Left lung (tissue), 10 donors: ENCODE results near the gene KCNT1. TPM values are rescaled to one million over a fixed set of nuclear protein-coding genes. Genes with fewer than 3 reads are reported as not detected.

Experiments used
- ATAC-seq: fragments of 200-7000 bp; cut with Tn5 transposase; one replicate; pipeline ENCODE4 v1.9.1; 2020; ENCODE audit warnings: moderate library complexity
- DNase-seq, 4 donors: peaks; one replicate each; pipeline ENCODE4 v3.0.0-alpha.2; 2013 to 2020
- H3K27ac ChIP-seq, 2 donors: fragments of 200-600 bp; sonication (generic) in 1 of 2; one replicate each; pipeline versions ENCODE4 v1.5.0 to v1.8.0; 2020 to 2021
- H3K27me3 ChIP-seq, 2 donors: fragments of 200-600 bp; sonication (generic) in 1 of 2; one replicate each; pipeline versions ENCODE4 v1.5.0 to v1.8.0; 2020 to 2021
- H3K36me3 ChIP-seq, 2 donors: fragments of 200-600 bp; sonication (generic) in 1 of 2; one replicate each; pipeline versions ENCODE4 v1.5.0 to v1.8.0; 2020 to 2021
- H3K4me1 ChIP-seq, 2 donors: fragments of 200-600 bp; one replicate each; pipeline ENCODE4 v1.8.0; 2021
- H3K4me3 ChIP-seq, 2 donors: fragments of 200-600 bp; sonication (generic) in 1 of 2; one replicate each; pipeline versions ENCODE4 v1.5.0 to v1.8.0; 2020 to 2021; ENCODE audit warnings: mild to moderate bottlenecking in 1 of 2
- H3K9me3 ChIP-seq, 2 donors: fragments of 200-600 bp; sonication (generic) in 1 of 2; one replicate each; pipeline versions ENCODE4 v1.5.0 to v1.8.0; 2020 to 2021
- intact Hi-C, 2 donors: fragments of 100-400 bp; cut with DNase I; formaldehyde crosslinking; loops; one replicate each; pipeline versions ENCODE4 v1.11.2 to v1.14.2; 2022
- polyA plus RNA-seq, 6 donors: library from polyadenylated mRNA; unstranded; fragments of 120-200 nt; gene quantifications; one replicate each; pipeline ENCODE4 v1.2.1, GENCODE V29; 2013; ENCODE audit not compliant: insufficient read length in 6 of 6
- total RNA-seq, 2 donors: library from RNA; stranded (reverse); fragmentation: NEBNext Ultra II Directional; extraction: Animal tissue kit (Norgen Biotek cat#: 25700); gene quantifications; one replicate each; pipeline ENCODE4 v1.2.1, GENCODE V29; 2021
- TF ChIP-seq, protein P1 (sequence below), 2 donors: fragments of 200-600 bp; sonication (generic) in 1 of 2; IDR thresholded peaks; one replicate each; pipeline versions ENCODE4 v1.5.0 to v1.8.0; 2021; ENCODE audit warnings: antibody characterized with exemption in 2 of 2
- donor health status: DM: no; HTN: yes; CAD: no.
- donor health status: DM: no; HTN: no; CAD: no.

KCNT1 gene
- total and polyA plus RNA-seq, 8 donors, result 0.26 to 0.89 (median 0.41) TPM

GRCh38 chr9:135827301-135827700, 125.3 kb downstream of the KCNT1 start:
- no peak overlapping the region for H3K4me3 ChIP-seq
- H3K27me3 ChIP-seq, result no peaks in the 10 kb centered on the region
- H3K9me3 ChIP-seq, result peaks cover 0 to 8% of the 10 kb centered on the region in 2 donors
- intact Hi-C loops, result no loop called here
- TF ChIP-seq, protein P1, sequence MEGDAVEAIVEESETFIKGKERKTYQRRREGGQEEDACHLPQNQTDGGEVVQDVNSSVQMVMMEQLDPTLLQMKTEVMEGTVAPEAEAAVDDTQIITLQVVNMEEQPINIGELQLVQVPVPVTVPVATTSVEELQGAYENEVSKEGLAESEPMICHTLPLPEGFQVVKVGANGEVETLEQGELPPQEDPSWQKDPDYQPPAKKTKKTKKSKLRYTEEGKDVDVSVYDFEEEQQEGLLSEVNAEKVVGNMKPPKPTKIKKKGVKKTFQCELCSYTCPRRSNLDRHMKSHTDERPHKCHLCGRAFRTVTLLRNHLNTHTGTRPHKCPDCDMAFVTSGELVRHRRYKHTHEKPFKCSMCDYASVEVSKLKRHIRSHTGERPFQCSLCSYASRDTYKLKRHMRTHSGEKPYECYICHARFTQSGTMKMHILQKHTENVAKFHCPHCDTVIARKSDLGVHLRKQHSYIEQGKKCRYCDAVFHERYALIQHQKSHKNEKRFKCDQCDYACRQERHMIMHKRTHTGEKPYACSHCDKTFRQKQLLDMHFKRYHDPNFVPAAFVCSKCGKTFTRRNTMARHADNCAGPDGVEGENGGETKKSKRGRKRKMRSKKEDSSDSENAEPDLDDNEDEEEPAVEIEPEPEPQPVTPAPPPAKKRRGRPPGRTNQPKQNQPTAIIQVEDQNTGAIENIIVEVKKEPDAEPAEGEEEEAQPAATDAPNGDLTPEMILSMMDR (IDR thresholded peaks at IDR 0.05), result no peak
- ATAC-seq (no peak), DNase-seq (no peak)
- H3K36me3 ChIP-seq, result peaks cover 0 to 37% of the 10 kb centered on the region in 2 donors
- no peak overlapping the region for H3K27ac ChIP-seq
- H3K4me1 ChIP-seq, result no peaks in the 10 kb centered on the region

GRCh38 chr9:135827866-135828580, 126.0 kb downstream of the KCNT1 start:
- H3K27ac ChIP-seq, result no peak overlapping the region
- no peak overlapping the region for H3K4me3 ChIP-seq
- DNase-seq, result no peak
- H3K9me3 ChIP-seq, result peaks cover 0 to 8% of the 10 kb centered on the region in 2 donors
- TF ChIP-seq, protein P1 (IDR thresholded peaks at IDR 0.05), result no peak
- H3K27me3 ChIP-seq, result no peaks in the 10 kb centered on the region
- H3K36me3 ChIP-seq, result peaks cover 0 to 30% of the 10 kb centered on the region in 2 donors
- no peaks in the 10 kb centered on the region for H3K4me1 ChIP-seq
- intact Hi-C loops, result no loop called here
- ATAC-seq, result no peak

DNA sequence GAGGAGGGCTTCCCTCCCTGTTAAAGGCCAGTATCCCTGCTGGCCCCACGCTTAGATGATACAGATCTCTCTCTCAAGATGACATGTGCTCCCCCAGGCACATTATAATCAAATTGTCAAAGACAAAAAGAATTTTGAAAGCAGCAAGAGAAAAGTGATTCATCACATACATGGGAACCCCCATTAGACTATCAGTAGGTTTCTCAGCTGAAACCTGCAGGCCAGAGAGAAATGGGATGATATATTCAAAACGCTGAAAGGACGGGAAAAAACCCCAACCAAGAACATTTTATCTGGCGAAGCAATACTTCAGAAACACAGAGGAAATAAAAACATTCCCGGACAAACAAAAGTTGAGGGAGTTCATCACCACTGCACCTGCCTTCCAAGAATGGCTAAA, 126.7 kb downstream of the KCNT1 start:
- ATAC-seq, result no peak
- Histone ChIP-seq H3K4me3 (no peak overlapping the region), H3K4me1 (no peaks in the 10 kb centered on the region), H3K27me3 (no peaks in the 10 kb centered on the region), H3K9me3 (peaks cover 0 to 8% of the 10 kb centered on the region in 2 donors), H3K27ac (no peak overlapping the region), H3K36me3 (peaks cover 0 to 23% of the 10 kb centered on the region in 2 donors)
- DNase-seq, result no peak
- TF ChIP-seq, protein P1 (IDR thresholded peaks at IDR 0.05), result no peak
- intact Hi-C loops, result no loop called here

GRCh38 chr9:135830496-135830895, 128.5 kb downstream of the KCNT1 start:
- no peak for ATAC-seq

DNA sequence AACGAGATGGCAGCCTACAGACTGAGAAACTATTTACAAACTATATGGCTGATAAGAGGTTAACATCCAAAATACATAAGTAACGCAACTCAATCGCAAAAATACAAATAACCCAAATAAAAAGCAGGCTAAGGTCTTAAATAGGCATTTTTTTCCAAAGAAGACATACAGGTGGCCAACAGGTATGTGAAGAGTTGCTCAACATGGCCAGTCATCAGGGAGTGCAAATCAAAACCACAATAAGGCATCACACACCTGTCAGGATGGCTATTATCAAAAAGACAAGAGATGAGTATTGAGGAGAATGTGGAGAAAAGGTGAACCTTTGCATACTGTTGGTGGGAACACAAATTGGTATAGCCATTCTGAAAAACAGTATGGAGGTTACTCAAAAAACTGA, 131.9 kb downstream of the KCNT1 start:
- Histone ChIP-seq H3K4me1 (no peaks in the 10 kb centered on the region), H3K4me3 (no peak overlapping the region), H3K27me3 (no peaks in the 10 kb centered on the region), H3K36me3 (peaks cover 0 to 11% of the 10 kb centered on the region in 2 donors), H3K9me3 (peaks cover 0 to 5% of the 10 kb centered on the region in 2 donors), H3K27ac (no peak overlapping the region)
- no peak for ATAC-seq
- intact Hi-C loops, result no loop called here
- TF ChIP-seq, protein P1 (IDR thresholded peaks at IDR 0.05), result no peak
- DNase-seq, result no peak

More at GRCh38 chr9:135830496-135830895, 128.5 kb downstream of the KCNT1 start:
- no peak overlapping the region for H3K27ac ChIP-seq
- no peaks in the 10 kb centered on the region for H3K4me1 ChIP-seq
- H3K36me3 ChIP-seq, result peaks cover 0 to 17% of the 10 kb centered on the region in 2 donors
- TF ChIP-seq, protein P1 (IDR thresholded peaks at IDR 0.05), result no peak
- H3K9me3 ChIP-seq, result peaks cover 0 to 8% of the 10 kb centered on the region in 2 donors
- H3K4me3 ChIP-seq, result no peak overlapping the region
- intact Hi-C loops, result no loop called here
- H3K27me3 ChIP-seq, result no peaks in the 10 kb centered on the region
- DNase-seq, result no peak
